ENCODE measurements around the gene CHAC2.

GRCh38 chr2:53793261-53793660 is 25.7 kb downstream of the CHAC2 start:
- TF ChIP-seq, protein P1, sequence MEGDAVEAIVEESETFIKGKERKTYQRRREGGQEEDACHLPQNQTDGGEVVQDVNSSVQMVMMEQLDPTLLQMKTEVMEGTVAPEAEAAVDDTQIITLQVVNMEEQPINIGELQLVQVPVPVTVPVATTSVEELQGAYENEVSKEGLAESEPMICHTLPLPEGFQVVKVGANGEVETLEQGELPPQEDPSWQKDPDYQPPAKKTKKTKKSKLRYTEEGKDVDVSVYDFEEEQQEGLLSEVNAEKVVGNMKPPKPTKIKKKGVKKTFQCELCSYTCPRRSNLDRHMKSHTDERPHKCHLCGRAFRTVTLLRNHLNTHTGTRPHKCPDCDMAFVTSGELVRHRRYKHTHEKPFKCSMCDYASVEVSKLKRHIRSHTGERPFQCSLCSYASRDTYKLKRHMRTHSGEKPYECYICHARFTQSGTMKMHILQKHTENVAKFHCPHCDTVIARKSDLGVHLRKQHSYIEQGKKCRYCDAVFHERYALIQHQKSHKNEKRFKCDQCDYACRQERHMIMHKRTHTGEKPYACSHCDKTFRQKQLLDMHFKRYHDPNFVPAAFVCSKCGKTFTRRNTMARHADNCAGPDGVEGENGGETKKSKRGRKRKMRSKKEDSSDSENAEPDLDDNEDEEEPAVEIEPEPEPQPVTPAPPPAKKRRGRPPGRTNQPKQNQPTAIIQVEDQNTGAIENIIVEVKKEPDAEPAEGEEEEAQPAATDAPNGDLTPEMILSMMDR (IDR thresholded peaks at IDR 0.05): no peak
- no peak for TF ChIP-seq EZH2phosphoT487 (IDR thresholded peaks at IDR 0.05)

Data from neural progenitor cell (in vitro differentiated cells).